ENCODE measurements around the gene RTN3.

DNA sequence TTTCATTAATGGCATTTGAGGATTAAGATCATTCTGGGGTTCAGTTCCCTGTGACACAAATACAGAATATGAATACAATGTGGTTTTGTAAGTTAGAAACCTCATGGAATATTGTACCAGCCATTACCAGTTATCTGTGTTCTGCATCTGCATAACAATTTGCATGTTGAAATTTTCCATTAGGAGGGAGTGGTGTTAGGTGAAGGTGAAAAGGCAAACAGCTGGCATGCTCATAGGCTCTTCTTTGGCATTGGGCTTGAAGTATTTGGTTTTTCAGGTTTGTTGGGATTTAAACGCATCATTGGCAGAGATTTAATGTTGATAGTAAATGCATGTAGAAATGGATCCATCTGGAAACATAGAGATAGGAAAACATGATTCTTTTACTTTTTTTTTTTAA lies 18.6 kb downstream of the RTN3 start:
- no peak for TF ChIP-seq POLR2A (IDR thresholded peaks at IDR 0.05; ENCODE audit: low read depth, low read length)
- TF ChIP-seq TAF1 (IDR thresholded peaks at IDR 0.05; ENCODE audit: borderline replicate concordance, low read depth, low read length) = no peak
- TF ChIP-seq POLR2AphosphoS5 (IDR thresholded peaks at IDR 0.05; ENCODE audit: low read depth, low read length) = no peak

All from GM12892 (cell line).